T-helper 22 cell (primary cell): ENCODE results near the gene HNRNPL.
"Not testable (repeated sequence)": the region's sequence is repeated elsewhere in the genome, so short reads cannot be mapped to it uniquely, and the experiment has no call there.

Source experiments
- DNase-seq: peaks from one replicate; pipeline ENCODE4 v3.0.0-alpha.2; 2020; ENCODE audit warnings: low read depth

Gene HNRNPL

DNA sequence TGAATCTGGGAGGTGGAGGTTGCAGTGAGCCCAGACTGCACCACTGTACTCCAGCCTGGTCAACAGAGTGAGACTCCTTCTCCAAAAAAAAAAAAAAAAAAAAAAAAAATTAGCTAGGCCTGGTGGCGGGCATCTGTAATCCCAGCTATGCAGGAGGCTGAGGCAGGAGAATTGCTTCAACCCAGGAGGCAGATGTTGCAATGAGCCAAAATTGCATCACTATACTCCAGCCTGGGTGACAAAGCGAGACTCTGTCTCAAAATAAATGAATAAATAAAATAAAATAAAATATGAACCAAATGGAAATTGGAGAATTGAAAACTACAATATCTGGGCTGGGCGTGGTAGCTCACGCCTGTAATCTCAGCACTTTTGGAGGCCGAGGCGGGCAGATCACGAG lies 20.6 kb downstream of the HNRNPL start:
- not testable (repeated sequence) for DNase-seq

DNA sequence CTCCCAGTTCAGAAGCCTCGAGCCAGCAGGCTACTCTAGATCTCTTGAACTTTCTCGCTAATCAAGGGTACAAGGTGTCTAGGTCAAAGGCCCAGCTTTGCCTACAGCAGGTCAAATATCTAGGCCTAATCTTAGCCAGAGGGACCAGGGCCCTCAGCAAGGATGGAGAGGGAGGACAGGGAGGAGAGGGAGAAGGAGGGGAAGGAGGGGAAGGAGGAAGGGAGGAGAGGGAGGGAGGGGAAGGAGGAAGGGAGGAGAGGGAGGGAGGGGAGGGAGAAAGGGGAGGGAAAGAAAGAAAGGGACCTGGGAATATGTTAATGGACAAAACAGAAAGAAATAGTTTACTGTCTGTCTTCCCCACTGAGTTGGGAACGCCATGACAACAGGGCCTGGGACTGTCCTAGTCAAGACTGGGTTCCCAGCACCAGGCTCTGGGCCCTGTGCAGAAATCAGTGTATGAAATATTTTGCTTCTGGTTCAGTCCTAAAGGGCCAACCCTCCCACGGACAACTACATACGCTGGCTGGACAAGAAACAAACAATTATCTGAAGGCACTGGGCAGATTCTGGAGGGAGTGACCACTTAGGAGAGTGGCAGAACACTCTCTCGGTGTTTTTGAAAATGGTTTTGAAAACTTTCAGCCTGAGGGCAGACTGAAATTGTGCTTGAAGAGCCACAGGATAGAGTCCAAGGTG lies 22.8 kb downstream of the HNRNPL start:
- DNase-seq: no peak

DNA sequence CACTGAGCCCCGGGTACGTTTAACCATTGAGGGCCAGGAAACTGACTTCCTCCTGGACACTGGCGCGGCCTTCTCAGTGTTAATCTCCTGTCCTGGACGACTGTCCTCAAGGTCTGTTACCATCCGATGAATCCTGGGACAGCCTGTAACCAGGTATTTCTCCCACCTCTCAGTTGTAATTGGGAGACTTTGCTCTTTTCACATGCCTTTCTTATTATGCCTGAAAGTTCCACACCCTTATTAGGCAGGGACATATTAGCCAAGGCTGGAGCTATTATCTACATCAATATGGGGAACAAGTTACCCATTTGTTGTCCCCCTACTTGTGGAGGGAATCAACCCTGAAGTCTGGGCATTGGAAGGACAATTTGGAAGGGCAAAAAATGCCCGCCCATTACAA lies 23.9 kb downstream of the HNRNPL start:
- DNase-seq: not testable (repeated sequence)

DNA sequence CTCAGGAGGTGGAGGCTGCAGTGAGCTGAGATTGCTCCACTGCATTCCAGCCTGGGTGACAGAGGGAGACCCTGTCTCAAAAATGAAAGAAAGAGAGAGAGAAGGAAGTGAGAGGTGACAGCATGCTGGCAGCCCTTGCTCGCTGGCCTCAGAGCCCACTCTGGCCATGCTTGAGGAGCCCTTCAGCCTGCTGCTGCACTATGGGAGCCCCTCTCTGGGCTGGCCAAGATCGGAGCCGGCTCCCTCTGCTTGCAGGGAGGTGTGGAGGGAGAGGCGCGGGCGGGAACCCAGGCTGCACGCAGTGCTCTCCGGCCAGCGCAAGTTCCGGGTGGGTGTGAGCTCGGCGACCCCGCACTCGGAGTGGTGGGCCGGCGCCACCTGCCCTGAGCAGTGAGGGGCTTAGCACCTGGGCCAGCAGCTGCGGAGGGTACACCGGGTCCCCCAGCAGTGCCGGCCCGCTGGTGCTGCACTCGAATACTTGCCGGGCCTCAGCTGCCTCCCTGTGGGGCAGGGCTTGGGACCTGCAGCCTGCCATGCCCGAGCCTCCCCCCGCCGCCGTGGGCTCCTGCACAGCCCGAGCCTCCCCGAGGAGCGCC lies 28.5 kb downstream of the HNRNPL start:
- not testable (repeated sequence) for DNase-seq

DNA sequence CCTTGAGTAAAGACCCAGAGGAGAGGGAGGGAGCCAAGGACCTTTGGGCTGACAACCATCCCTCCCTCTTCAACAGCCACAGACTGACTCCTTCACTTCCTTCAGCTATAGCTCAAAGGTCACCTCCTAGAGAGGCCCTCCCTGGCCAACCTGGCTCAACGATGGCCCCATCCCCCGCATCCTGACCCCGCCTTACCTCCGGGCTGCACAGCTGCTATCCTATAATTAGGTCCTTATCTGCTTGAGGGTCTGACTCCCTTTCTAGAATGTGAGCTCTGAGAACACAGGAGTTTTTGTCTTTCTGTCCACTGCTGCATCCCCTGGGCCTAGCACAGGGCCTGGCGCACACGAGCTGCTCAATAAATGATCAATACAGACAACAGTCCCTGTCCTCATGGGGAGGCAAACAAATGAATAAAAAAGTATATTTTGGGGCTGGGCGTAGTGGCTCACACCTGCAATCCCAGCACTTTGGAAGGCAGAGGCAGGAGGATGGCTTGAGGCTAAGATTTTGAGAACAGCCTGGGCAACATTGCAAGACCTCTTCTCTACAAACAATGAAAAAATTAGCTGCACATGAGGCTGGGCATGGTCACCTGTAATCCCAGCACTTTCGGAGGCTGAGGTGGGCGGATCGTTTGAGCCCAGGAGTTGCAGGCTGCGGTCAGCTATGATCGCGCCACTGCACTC lies 30.4 kb downstream of the HNRNPL start:
- no peak for DNase-seq

DNA sequence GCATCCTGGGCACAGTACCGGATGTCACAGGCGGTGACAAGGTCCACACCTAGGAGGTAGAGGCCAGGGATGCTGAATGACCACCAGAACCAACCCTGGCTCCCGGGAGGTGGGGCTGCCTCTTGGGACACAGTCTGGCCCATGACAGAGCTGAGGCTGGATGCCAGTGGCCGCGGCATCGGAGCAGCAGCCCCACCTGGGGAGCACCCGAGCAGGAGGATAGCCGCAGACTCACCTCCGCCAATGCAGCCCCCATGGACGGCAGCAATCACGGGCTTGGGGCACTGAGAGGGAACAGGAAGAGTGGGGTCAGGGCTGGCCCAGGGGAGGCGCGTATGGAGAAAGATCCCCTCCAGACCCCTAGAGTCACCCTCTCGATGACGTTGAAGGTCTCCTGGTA lies 32.7 kb downstream of the HNRNPL start:
- no peak for DNase-seq

DNA sequence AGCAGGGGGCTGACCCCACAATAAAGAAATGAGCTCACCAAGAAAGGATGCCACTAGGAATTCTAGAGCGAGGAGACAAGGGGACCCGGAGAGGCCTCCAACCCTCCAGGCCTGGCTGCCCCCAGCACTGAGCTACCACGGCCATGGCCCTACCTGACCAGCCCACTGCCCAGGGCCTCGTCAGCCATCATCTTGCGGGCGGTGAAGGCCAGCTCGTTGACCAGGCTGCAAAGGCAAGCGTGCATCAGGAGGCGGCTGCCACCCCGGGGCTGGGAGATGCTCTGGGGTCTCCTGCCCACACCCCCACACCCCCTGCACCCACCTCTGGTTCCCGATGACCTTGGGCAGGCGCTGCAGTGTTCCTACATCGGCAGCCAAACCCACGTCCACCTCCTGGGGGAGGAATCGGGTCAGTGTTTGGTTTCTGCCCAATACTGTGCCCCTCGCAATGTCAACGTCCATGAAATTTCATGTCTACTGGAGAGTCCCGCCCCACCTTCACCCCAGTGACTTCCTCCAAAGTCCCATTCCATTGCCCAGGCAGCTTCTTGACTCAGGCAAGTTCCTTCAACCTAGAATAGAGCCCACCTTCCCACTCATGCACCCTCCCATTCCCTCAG lies 33.5 kb downstream of the HNRNPL start:
- no peak for DNase-seq

DNA sequence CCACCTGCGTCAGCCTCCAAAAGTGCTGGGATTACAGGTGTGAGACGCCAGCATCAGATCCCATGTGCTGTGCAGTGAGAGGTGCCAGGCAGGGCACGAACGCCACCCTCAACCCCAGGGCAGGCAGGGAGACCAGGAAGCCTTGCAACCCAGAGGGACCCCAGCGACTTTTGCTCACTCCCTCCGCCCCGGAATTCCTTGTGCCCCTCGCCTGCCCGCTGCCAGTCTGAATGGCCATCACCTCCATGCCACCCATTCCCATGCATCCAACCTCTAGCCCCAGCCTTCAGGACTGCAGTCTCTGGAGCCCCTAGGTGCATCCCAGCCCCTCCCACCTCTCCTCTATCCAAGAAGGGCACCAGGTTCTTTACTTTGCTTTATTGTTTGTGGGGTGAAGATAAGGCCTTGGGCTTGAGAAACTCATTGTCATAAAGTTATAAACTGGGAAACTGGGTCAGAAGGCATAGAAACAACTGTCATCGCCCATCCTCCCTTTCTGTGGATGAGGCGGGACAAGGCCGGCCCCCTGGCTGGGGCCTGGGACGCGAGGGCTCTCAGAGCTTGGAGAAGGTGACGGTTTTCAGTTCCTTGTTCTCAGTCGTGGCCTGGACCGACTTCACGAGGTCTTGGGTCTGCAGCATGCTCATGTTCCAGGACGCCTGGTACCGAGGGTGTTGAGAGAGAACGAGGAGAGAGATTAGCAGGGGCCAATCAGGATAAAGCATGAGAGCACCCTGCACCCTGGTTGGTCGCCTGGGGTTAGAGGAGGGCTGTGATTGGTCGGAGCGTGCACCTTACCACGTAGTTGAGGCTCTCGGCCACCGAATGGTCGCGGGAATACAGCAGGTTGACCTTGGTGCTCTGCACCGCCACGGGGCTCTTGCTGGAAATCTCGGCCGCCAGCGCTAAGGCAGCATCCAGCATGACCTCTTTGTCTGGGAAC lies 34.5 kb downstream of the HNRNPL start:
- DNase-seq: no peak

DNA sequence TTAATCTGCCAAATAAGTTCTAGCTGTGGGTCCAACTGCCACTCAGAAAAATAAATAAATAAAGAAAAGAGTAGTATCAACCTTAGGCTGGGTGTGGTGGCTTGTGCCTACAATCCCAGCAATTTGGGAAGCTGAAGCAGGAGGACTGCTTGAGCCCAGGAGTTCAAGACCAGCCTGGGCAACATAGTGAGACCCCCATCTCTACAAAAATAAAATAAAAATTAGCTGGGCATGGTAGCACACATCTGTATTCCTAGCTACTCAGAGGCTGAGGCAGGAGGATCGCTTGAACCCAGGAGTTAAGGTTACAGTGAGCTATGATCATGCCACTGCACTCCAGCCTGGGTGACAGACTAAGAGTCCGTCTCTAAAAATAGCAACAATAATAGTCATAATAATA lies 35.9 kb downstream of the HNRNPL start:
- DNase-seq: not testable (repeated sequence)

DNA sequence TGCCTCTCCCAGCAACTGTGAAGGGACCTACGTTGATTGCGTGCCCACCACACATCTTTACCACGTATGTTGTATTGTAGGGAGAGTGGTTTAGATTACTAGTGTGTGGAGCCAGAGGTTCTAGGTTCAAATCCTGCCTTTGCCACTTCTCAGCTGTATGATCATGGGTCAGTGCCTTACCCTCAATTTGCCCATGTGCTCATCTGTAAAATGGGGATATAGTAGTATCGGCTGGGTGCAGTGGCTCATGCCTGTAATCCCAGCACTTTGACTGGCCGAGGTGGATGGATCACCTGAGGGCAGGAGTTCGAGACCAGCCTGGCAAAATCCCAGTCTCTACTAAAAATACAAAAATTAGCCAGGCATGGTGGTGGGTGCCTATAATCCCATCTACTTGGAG lies 36.5 kb downstream of the HNRNPL start:
- no peak for DNase-seq

DNA sequence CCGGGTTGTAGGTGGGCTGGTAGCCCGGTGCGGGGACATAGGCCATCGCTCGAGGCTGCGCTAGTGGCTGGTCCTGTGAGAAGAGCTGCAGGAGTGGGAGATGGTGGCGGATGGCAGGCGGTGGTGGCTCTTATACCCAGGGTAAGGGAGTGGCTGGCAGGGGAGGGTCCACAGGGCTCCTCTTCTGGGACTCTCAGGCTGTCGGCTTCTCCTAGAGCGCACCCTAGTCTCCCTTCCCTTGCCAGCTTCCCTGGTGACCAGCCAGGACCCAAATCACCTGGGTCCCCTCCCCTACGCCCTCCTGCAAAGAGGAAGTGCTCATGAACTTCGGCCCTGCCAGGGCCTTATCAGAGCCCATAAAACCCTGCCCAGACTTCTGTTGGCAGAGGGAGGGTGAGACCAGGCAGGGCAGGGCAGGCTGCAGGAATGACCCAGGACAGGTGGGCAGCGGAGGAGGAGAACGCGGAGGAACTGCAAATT lies 36.9 kb downstream of the HNRNPL start, which contains the start of gene LGALS4:
LGALS4 (minus strand) TSS at position 105 of the 480 bp plus-strand sequence; CDS start at position 46, 59 bp downstream.
- DNase-seq: no peak

DNA sequence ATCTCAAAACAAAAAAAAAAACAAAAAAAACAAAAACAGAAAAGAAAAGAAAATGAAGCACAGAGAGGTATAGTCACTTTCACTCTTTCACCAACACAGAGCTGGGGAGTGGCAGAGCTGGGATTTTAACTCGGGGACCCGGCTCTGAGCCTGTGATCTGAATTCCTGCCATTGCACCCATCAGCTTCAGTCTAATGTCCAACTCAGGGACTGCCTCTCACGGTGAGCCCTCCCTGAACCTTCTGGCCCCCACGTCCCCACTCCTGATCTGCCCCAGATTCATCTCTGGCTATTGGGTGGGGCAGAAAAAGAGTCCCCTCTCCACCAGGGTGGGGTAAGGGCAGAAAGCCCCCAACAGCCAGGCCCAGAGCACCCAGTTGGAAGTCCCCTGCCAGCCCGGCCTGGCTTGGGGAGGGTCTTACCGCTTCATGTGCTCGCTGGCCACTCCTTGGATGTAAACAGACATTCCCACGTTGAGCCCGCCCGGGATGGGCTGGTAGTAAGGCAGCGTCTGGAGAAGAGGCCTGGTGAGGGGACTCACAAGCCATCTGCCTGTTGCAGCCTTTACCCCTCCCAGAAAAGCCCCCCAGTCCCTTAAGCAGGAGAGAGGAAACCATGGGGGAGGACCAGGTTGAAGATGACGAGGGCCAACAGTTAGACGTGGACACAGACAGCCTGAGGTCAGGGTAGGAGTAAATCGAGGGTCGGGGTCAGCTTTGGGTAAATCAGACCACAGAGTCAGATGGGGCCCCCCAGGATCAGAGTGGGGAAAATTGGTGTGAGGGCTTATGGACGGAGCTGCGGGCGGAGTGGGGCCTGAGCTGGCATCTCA lies 37.6 kb downstream of the HNRNPL start:
- no peak for DNase-seq

DNA sequence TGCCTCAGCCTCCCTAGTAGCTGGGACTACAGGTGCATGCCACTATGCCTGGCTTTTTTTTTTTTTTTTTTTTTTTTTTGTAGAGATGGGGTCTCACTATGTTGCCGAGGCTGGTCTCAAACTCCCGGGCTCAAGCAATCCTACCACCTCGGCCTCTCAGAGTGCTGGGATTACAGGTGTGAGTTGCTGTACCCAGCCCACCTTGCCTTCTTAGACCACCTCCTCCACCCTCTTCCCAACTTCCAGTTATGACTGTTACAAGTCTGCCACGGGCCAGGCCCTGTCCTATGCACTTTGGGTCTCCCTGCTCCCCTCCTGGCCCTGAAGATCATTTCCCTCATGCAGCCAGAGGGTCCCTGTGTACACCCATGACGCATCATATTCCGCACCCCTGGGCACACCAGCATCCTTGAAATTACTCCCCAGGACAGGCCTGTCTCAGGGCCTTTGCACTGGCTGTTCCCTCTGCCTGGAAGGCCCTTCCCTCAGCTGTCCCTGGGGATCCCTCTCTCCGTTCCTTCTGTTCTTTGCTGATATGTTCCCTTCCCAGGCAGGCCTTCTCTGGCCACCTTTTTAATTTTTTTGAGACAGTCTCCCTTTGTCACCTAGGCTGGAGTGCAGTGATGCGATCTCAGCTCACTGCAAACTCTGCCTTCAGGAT lies 40.1 kb downstream of the HNRNPL start:
- no peak for DNase-seq

DNA sequence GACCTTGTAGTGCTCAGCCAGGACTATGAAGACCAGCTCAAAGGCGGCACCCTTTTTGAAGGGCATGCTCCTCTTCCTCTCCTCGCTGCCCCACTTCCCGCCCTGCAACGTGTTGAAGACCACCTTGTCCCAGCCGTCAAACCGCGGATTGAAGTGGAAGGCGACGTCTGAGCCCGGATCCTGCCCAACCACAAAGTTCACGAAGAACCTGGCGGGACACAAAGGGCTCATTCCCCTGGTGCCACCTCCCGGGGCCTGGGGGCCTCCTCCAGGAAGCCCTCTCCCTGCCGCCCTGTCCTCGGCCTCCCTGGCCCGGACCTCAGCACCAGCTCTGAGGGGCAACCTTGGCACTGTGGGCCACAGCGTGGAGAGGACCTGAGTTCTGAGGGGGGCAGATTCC lies 41.0 kb downstream of the HNRNPL start:
- no peak for DNase-seq

DNA sequence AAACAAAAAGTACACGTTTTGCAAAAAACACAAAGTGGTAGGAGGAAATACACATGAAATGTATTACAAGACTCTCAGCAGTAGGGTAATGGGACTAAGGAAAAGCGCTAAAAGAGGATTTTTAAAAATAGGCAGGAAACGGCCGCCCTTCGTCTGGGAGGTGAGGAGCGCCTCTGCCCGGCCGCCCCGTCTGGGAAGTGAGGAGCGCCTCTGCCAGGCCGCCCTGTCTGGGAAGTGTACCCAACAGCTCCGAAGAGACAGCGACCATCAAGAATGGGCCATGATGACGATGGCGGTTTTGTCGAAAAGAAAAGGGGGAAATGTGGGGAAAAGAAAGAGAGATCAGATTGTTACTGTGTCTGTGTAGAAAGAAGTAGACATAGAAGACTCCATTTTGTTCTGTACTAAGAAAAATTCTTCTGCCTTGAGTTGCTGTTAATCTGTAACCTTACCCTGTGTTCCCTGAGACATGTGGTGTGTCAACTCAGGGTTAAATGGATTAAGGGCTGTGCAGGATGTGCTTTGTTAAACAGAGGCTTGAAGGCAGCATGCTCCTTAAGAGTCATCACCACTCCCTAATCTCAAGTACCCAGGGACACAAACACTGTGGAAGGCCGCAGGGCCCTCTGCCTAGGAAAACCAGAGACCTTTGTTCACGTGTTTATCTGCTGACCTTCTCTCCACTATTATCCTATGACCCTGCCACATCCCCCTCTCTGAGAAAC lies 42.2 kb downstream of the HNRNPL start:
- DNase-seq: not testable (repeated sequence)

DNA sequence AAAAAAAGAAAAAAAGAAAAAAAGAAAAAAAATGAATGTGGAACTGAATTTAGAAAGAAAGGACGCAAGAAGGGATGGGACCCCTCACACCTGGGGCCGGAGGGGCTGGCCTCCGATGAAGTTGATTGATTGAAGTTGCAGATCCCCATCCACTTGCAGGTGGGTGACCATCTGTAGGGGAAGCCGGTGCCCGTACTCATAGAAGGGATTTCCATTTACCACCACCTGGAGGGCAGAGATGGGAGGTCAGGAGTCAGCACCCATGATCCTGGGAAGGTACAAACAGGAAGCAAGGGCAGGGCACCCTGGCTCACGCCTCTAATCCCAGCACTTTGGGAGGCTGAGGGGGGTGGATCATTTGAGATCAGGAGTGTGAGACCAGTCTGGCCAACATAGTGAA lies 43.4 kb downstream of the HNRNPL start:
- DNase-seq: no peak

DNA sequence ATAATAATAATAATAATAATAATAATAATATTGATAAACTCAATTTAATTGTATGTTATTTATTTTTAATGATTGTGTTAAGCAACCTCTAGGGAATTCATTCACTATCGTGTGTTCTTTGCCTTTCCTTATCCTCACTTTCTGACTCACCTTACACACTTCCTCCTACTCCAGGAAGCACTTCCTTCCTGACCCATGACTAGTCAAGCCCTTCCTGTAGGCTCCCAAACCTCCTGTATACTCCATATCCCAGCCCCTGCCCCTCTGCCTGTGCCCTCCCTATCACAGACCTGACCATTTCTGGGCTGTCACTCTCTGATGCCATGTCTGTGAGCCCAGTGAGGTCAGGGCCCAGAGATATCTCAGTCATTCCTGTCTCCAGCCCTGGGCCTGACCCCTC lies 44.6 kb downstream of the HNRNPL start:
- DNase-seq: no peak

DNA sequence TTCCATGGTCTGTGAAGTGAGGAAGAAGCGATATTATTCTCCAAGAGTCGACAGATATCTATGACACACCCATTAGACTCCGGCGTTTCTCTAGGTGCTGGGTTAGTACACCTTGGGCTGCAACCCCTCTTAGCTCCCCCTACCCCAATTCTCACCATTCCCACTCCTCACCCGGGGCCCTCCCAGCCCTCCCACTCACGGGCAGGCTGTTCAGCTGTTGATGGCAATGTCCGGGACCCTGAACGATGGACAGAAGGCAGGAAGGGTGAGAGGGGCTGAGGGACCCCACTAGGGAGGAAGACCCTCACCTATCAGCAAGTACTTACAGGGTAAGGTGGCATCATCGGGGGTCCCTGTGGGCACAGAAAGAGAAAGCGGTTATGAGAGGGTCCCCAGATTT lies 46.2 kb downstream of the HNRNPL start:
- no peak for DNase-seq

DNA sequence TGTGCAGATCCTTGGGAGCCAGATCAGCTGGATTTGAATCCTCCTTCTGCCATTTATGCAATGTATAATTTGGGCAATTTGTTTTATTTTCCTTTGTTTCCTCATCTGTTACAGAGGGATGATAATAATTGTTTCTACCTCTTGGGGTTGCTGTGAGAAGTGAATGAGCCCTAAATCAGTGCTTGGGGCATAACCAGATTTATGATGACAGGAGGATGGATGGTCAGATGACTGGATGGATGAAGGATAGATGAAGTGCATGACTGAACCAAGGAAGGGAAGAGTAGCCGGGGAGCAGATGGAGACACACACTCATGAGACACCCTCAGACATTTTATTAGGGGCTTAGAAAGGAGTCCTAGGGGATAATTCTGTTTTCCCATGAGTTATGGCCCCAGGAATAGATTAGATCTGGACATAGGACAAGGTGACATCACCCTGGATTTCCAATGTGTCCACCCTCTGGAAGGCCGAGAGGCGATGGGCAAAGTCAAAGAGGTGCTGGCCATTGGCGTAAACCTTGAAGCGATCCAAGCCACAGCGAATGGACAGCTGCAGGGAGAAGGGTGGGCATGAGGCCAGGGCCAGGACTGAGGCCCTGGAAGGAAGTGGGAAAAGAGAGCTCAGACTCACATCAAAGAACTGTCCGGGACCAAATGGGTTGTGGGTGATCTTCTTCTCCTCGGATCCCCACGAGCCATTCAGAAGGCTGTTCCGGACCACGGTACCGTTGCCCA lies 48.3 kb downstream of the HNRNPL start:
- no peak for DNase-seq
